ENCODE data around the gene CST11. TPM values are rescaled to one million over a fixed set of nuclear protein-coding genes. Genes with fewer than 3 reads are reported as not detected.
A peak's percentile ranks its signal among the peaks of the same experiment; 100 is the strongest.

CST11 gene
- total RNA-seq, 4 donors from 2014 or later = not detected

GRCh38 chr20:23435626-23436539, 16.8 kb downstream of the CST11 start:
- no peaks in the 10 kb centered on the region for H3K36me3 ChIP-seq
- TF ChIP-seq CTCF (IDR thresholded peaks at IDR 0.05) (no peak), POLR2A (IDR thresholded peaks at IDR 0.05) (no peak)
- no peaks in the 10 kb centered on the region for H3K27me3 ChIP-seq
- DNase-seq = no peak
- no peaks in the 10 kb centered on the region for H3K9me3 ChIP-seq
- WGBS, 2 donors = 49 to 58% methylated on average over 10 to 11 of the region's 11 CpGs
- peaks cover 0 to 17% (median 0%) of the 10 kb centered on the region in 3 donors for H3K4me1 ChIP-seq
- H3K27ac ChIP-seq = peak overlapping the region in 1 of 4 donors; percentile 39
- intact Hi-C loops (cut with DNase I) = no loop called here
- H3K4me3 ChIP-seq = no peak overlapping the region

GRCh38 chr20:23434521-23435313, 18.0 kb downstream of the CST11 start:
- 84 to 85% methylated on average over 5 to 7 of the region's 7 CpGs for WGBS, 2 donors
- DNase-seq = no peak
- TF ChIP-seq CTCF (IDR thresholded peaks at IDR 0.05) = no peak
- TF ChIP-seq POLR2A (IDR thresholded peaks at IDR 0.05) = no peak
- H3K9me3 ChIP-seq = no peaks in the 10 kb centered on the region
- intact Hi-C loops (cut with DNase I) = no loop called here
- H3K36me3 ChIP-seq = no peaks in the 10 kb centered on the region
- no peaks in the 10 kb centered on the region for H3K27me3 ChIP-seq
- H3K27ac ChIP-seq = peak overlapping the region in 1 of 4 donors; percentile 3
- peaks cover 0 to 17% (median 0%) of the 10 kb centered on the region in 3 donors for H3K4me1 ChIP-seq
- H3K4me3 ChIP-seq = no peak overlapping the region

GRCh38 chr20:23433628-23434027, 19.0 kb downstream of the CST11 start:
- no peak overlapping the region for H3K27ac ChIP-seq
- H3K9me3 ChIP-seq = no peaks in the 10 kb centered on the region
- H3K27me3 ChIP-seq = no peaks in the 10 kb centered on the region
- intact Hi-C loops (cut with DNase I) = no loop called here
- H3K4me3 ChIP-seq = no peak overlapping the region
- 68 to 77% methylated on average over 3 of the region's 3 CpGs for WGBS, 2 donors
- TF ChIP-seq POLR2A (IDR thresholded peaks at IDR 0.05) = no peak
- TF ChIP-seq CTCF (IDR thresholded peaks at IDR 0.05) = no peak
- no peak for DNase-seq
- H3K36me3 ChIP-seq = no peaks in the 10 kb centered on the region
- H3K4me1 ChIP-seq = peaks cover 0 to 17% (median 0%) of the 10 kb centered on the region in 3 donors

- no peak overlapping the region for H3K4me3 ChIP-seq
- peaks cover 0 to 10% (median 4%) of the 10 kb centered on the region in 3 donors for H3K4me1 ChIP-seq
- H3K36me3 ChIP-seq = no peaks in the 10 kb centered on the region
- no peak overlapping the region for H3K27ac ChIP-seq
- whole genome bisulfite sequencing, 2 donors = 85 to 88% methylated on average over 9 of the region's 9 CpGs
- intact Hi-C loops (cut with DNase I) = no loop called here
- no peaks in the 10 kb centered on the region for H3K27me3 ChIP-seq
- no peaks in the 10 kb centered on the region for H3K9me3 ChIP-seq
- TF ChIP-seq POLR2A (IDR thresholded peaks at IDR 0.05) (no peak), CTCF (IDR thresholded peaks at IDR 0.05) (no peak)
- no peak for DNase-seq
These were observed 27.5 kb downstream of the CST11 start for GRCh38 chr20:23425129-23425528.

All from esophagus squamous epithelium (tissue), 5 donors.